ENCODE measurements around the gene ETNK2. TPM values are rescaled to one million over a fixed set of nuclear protein-coding genes. Genes with fewer than 3 reads are reported as not detected.
A peak's percentile ranks its signal among the peaks of the same experiment; 100 is the strongest.

ETNK2 gene
- total RNA-seq, 4 donors from 2014 or later, result 0.66 to 3.1 (median 2.3) TPM

DNA sequence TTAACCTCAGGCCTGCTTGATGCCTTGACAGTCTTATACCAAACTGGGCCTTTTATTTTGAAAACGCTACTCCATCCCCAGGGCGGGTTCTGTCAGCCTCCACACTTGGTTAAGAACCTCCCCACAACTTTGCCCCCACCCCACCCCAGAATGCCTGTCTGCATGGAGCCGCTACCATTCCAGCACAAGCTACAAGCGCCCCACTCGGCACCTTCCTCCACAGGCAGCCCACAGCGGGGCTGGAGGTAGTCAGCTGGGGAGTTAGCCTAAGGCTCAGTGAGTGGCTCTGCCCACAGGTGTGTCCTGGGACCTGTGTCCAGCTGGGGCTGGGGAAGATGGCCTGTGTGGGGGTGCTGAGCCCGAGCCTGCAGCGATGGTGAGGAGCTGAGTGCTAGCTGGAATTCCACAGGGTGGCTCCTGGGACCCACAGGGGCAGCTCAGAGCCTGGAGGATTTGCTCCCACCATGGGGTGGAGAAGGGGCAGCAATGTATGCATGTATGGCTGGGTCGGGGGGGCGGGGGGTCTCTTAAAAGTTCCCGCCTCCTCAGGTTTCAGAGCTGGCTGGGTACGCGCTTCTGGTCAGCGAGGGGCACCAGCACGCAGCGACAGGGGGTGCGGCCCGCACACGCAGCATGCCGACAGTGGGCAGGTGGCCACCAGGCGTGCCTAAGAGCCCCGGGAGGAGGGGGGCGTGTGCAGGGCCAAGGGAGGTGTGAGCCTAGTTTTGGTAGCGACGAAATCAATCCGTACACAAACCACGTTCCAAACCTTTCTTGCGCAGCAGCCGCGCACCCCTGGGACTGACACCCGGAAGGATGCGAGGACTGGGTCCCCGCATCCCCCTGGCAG, 917 bp downstream of the ETNK2 start:
- DNase-seq (peak in 1 of 2 donors; percentile 16), ATAC-seq (peak in 1 of 2 donors; percentile 26)
- Histone ChIP-seq H3K9me3 (no peaks in the 10 kb centered on the region), H3K4me3 (peak overlapping the region; percentile 57 to 64 (median 60)), H3K4me1 (peaks cover 5 to 7% of the 10 kb centered on the region in 2 donors), H3K27ac (peak overlapping the region; percentile 43 to 67 (median 59)), H3K36me3 (no peaks in the 10 kb centered on the region), H3K27me3 (peaks cover 7 to 28% (median 20%) of the 10 kb centered on the region in 3 donors)
- no peak for TF ChIP-seq POLR2A (IDR thresholded peaks at IDR 0.05)
- TF ChIP-seq, protein P1, sequence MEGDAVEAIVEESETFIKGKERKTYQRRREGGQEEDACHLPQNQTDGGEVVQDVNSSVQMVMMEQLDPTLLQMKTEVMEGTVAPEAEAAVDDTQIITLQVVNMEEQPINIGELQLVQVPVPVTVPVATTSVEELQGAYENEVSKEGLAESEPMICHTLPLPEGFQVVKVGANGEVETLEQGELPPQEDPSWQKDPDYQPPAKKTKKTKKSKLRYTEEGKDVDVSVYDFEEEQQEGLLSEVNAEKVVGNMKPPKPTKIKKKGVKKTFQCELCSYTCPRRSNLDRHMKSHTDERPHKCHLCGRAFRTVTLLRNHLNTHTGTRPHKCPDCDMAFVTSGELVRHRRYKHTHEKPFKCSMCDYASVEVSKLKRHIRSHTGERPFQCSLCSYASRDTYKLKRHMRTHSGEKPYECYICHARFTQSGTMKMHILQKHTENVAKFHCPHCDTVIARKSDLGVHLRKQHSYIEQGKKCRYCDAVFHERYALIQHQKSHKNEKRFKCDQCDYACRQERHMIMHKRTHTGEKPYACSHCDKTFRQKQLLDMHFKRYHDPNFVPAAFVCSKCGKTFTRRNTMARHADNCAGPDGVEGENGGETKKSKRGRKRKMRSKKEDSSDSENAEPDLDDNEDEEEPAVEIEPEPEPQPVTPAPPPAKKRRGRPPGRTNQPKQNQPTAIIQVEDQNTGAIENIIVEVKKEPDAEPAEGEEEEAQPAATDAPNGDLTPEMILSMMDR (IDR thresholded peaks at IDR 0.05 in 4 of 5, conservative IDR thresholded peaks at IDR 0.05 in 1 of 5), result no peak
- in situ Hi-C loops (cut with MboI; ENCODE audit: low sequenced_read_pairs in 4 of 4) (loop anchor here in 1 of 4 donors (25.0 kb wide), 1 partner anchor 361 kb away; the partner anchor contains the start of gene MDM4), intact Hi-C loops (cut with DNase I; ENCODE audit: low total_unique reads) (no loop called here)

GRCh38 chr1:204149635-204150565, 1.9 kb downstream of the ETNK2 start:
- peak in 1 of 2 donors; percentile 32 for DNase-seq
- peaks cover 5 to 7% of the 10 kb centered on the region in 2 donors for H3K4me1 ChIP-seq
- no peaks in the 10 kb centered on the region for H3K9me3 ChIP-seq
- peak overlapping the region in 3 of 4 donors; percentile 26 to 67 (median 41) for H3K27ac ChIP-seq
- in situ Hi-C loops (cut with MboI; ENCODE audit: low sequenced_read_pairs in 4 of 4) (loop anchor here in 1 of 4 donors (25.0 kb wide), 1 partner anchor 362 kb away; the partner anchor contains the start of gene MDM4), intact Hi-C loops (cut with DNase I; ENCODE audit: low total_unique reads) (no loop called here)
- H3K36me3 ChIP-seq, result no peaks in the 10 kb centered on the region
- H3K4me3 ChIP-seq, result no peak overlapping the region
- ATAC-seq, result peak; percentile 20 to 38
- no peak for TF ChIP-seq POLR2A (IDR thresholded peaks at IDR 0.05)
- TF ChIP-seq, protein P1 (IDR thresholded peaks at IDR 0.05 in 4 of 5, conservative IDR thresholded peaks at IDR 0.05 in 1 of 5), result no peak
- peaks cover 7 to 28% (median 20%) of the 10 kb centered on the region in 3 donors for H3K27me3 ChIP-seq

- no peak overlapping the region for H3K4me3 ChIP-seq
- ATAC-seq (no peak), DNase-seq (no peak)
- intact Hi-C loops (cut with DNase I; ENCODE audit: low total_unique reads), result no loop called here
- no peaks in the 10 kb centered on the region for H3K36me3 ChIP-seq
- peaks cover 5 to 7% of the 10 kb centered on the region in 2 donors for H3K4me1 ChIP-seq
- in situ Hi-C loops (cut with MboI; ENCODE audit: low sequenced_read_pairs in 4 of 4), result no loop called here
- peaks cover 7 to 28% (median 20%) of the 10 kb centered on the region in 3 donors for H3K27me3 ChIP-seq
- H3K9me3 ChIP-seq, result no peaks in the 10 kb centered on the region
- TF ChIP-seq, protein P1 (IDR thresholded peaks at IDR 0.05 in 4 of 5, conservative IDR thresholded peaks at IDR 0.05 in 1 of 5), result no peak
- no peak for TF ChIP-seq POLR2A (IDR thresholded peaks at IDR 0.05)
- no peak overlapping the region for H3K27ac ChIP-seq
Measured at GRCh38 chr1:204149107-204149506, 2.7 kb downstream of the ETNK2 start.

DNA sequence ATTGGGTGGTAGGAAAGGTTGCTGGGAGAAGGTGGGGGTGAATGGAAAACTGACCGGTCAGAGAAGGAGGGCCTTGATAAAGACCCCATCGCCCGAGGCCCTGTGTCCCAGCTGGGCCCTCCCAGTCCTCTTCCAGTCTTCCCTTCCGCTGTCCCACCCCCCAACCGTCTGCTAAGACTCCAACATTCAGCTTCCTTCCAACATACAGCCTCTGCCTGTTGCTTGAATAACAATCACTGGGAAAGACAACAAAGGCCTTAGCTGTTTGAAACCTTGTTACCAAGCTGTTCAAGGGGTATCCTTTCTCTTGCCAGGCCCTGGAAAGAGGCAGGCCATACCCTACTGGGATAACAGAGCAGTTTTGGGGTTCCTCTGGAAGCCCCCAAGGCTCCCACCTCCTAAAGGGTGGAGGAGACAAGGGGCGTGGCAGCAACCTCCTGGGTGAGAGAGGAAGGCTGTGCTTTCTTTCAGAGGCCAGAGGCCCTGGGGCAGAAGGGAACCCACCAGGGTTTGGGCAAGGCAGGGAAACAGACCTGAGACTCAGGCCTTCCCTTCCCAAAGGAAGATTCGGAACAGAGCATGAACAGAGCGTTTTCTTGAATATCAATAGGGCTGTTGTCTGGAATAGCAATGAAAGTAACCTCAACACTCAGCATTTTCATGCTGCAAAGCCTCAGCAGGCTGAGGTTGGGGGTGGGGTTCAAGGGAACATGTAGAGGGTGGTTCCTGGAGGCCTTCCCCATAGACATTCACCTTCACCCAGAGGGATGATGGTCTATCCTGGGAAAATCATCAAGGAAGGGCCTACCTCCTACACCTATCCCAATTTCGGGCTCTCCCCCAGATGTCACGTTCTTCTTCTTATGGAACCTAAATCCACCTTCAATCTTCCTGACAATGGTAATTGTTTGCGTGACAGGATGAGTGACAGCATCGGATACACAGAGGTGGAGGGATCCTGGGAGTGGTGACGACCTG, 4.1 kb downstream of the ETNK2 start:
- Histone ChIP-seq H3K27me3 (peaks cover 7 to 21% (median 13%) of the 10 kb centered on the region in 3 donors), H3K9me3 (no peaks in the 10 kb centered on the region), H3K4me1 (peaks cover 5 to 7% of the 10 kb centered on the region in 2 donors), H3K36me3 (no peaks in the 10 kb centered on the region), H3K27ac (no peak overlapping the region), H3K4me3 (no peak overlapping the region)
- in situ Hi-C loops (cut with MboI; ENCODE audit: low sequenced_read_pairs in 4 of 4) (no loop called here), intact Hi-C loops (cut with DNase I; ENCODE audit: low total_unique reads) (no loop called here)
- no peak for TF ChIP-seq POLR2A (IDR thresholded peaks at IDR 0.05)
- TF ChIP-seq, protein P1 (IDR thresholded peaks at IDR 0.05 in 4 of 5, conservative IDR thresholded peaks at IDR 0.05 in 1 of 5), result no peak
- ATAC-seq (no peak), DNase-seq (no peak)
